Measurements from ENCODE around the gene CDC42EP5. TPM values are rescaled to one million over a fixed set of nuclear protein-coding genes. Genes with fewer than 3 reads are reported as not detected.

Gene CDC42EP5
- total RNA-seq, 2 experiments from 2014 or later: not detected

GRCh38 chr19:54465426-54466109 lies 7.5 kb downstream of the CDC42EP5 start:
- TF ChIP-seq CTCF (IDR thresholded peaks at IDR 0.05): no peak
- peaks cover 24% of the 10 kb centered on the region for H3K36me3 Mint-ChIP-seq (ENCODE audit: low read depth)
- H3K27ac Mint-ChIP-seq: no peak overlapping the region
- CTCF ChIA-PET: no interaction called here
- peaks cover 24% of the 10 kb centered on the region for H3K4me1 Mint-ChIP-seq (ENCODE audit: low read depth)
- POLR2A ChIA-PET: interaction anchor here (1.0 to 2.1 kb wide), 2 partner anchors 17 to 27 kb away, joined by 3 to 10 read pairs; partner anchors contain the start of gene LENG8
- ATAC-seq (ENCODE audit: poor library complexity) (no peak), DNase-seq (peak in 1 of 14 experiments; percentile 53)
- intact Hi-C loops (cut with DNase I, micrococcal nuclease): loop anchor here (10.0 kb wide), 2 partner anchors 261 to 601 kb away; partner anchors contain the start of genes MYADM (in 2 of the 2) and RPS9 (in 1 of the 2)
- H3K9me3 Mint-ChIP-seq: peaks cover 2% of the 10 kb centered on the region
- Histone ChIP-seq H3K27me3 (ENCODE audit: control insufficient read depth in 1 of 2, insufficient read depth in 2 of 2, low read length in 2 of 2) (peaks cover 5 to 19% of the 10 kb centered on the region in 2 experiments), H3K4me3 (ENCODE audit: low read length) (no peak overlapping the region), H3K9me3 (ENCODE audit: control insufficient read depth in 1 of 2, insufficient read depth in 1 of 2, low read length in 2 of 2) (peaks cover 0 to 12% of the 10 kb centered on the region in 2 experiments), H3K36me3 (ENCODE audit: insufficient read depth, low read length) (peaks cover 16% of the 10 kb centered on the region), H3K4me1 (ENCODE audit: insufficient read depth, low read length) (peaks cover 33% of the 10 kb centered on the region), H3K27ac (ENCODE audit: low read depth in 1 of 2, low read length in 2 of 2) (no peak overlapping the region)
- peaks cover 29% of the 10 kb centered on the region for H3K27me3 Mint-ChIP-seq
- peak overlapping the region; percentile 71 for H3K4me3 Mint-ChIP-seq

GRCh38 chr19:54464630-54465425 lies 8.3 kb downstream of the CDC42EP5 start:
- H3K27me3 ChIP-seq (ENCODE audit: control insufficient read depth in 1 of 2, insufficient read depth in 2 of 2, low read length in 2 of 2): peaks cover 4 to 12% of the 10 kb centered on the region in 2 experiments
- Mint-ChIP-seq H3K4me1 (ENCODE audit: low read depth) (peaks cover 25% of the 10 kb centered on the region), H3K9me3 (peaks cover 2% of the 10 kb centered on the region), H3K36me3 (ENCODE audit: low read depth) (peaks cover 27% of the 10 kb centered on the region), H3K27ac (peak overlapping the region; percentile 84), H3K27me3 (peaks cover 22% of the 10 kb centered on the region), H3K4me3 (peak overlapping the region; percentile 86)
- peaks cover 0 to 12% of the 10 kb centered on the region in 2 experiments for H3K9me3 ChIP-seq (ENCODE audit: control insufficient read depth in 1 of 2, insufficient read depth in 1 of 2, low read length in 2 of 2)
- POLR2A ChIA-PET: interaction anchor here (1.0 to 2.1 kb wide), 2 partner anchors 16 to 26 kb away, joined by 3 to 10 read pairs; partner anchors contain the start of gene LENG8
- peak overlapping the region; percentile 82 for H3K4me3 ChIP-seq (ENCODE audit: low read length)
- peaks cover 23% of the 10 kb centered on the region for H3K36me3 ChIP-seq (ENCODE audit: insufficient read depth, low read length)
- peaks cover 38% of the 10 kb centered on the region for H3K4me1 ChIP-seq (ENCODE audit: insufficient read depth, low read length)
- no peak for TF ChIP-seq CTCF (IDR thresholded peaks at IDR 0.05)
- intact Hi-C loops (cut with DNase I, micrococcal nuclease): loop anchor here (5.0 to 10.0 kb wide), 4 partner anchors 260 to 1012 kb away; partner anchors contain the start of genes MYADM (in 2 of the 2), RPS9 (in 1 of the 2) and ZNF628 (in 1 of the 2)
- ATAC-seq (ENCODE audit: poor library complexity): no peak
- CTCF ChIA-PET: no interaction called here
- peak overlapping the region in 1 of 2 donors; percentile 69 for H3K27ac ChIP-seq (ENCODE audit: low read depth in 1 of 2, low read length in 2 of 2)
- peak in 13 of 14 experiments; percentile 33 to 83 (median 57) for DNase-seq

- Mint-ChIP-seq H3K4me3 (peak overlapping the region; percentile 86), H3K4me1 (ENCODE audit: low read depth) (peaks cover 30% of the 10 kb centered on the region), H3K27me3 (peaks cover 15% of the 10 kb centered on the region), H3K36me3 (ENCODE audit: low read depth) (peaks cover 34% of the 10 kb centered on the region), H3K27ac (peak overlapping the region; percentile 84), H3K9me3 (peaks cover 2% of the 10 kb centered on the region)
- Histone ChIP-seq H3K4me1 (ENCODE audit: insufficient read depth, low read length) (peaks cover 44% of the 10 kb centered on the region), H3K4me3 (ENCODE audit: low read length) (peak overlapping the region; percentile 82), H3K27me3 (ENCODE audit: control insufficient read depth in 1 of 2, insufficient read depth in 2 of 2, low read length in 2 of 2) (peaks cover 0 to 5% of the 10 kb centered on the region in 2 experiments), H3K9me3 (ENCODE audit: control insufficient read depth in 1 of 2, insufficient read depth in 1 of 2, low read length in 2 of 2) (peaks cover 0 to 12% of the 10 kb centered on the region in 2 experiments), H3K27ac (ENCODE audit: low read depth in 1 of 2, low read length in 2 of 2) (peak overlapping the region; percentile 69), H3K36me3 (ENCODE audit: insufficient read depth, low read length) (peaks cover 29% of the 10 kb centered on the region)
- no peak for TF ChIP-seq CTCF (IDR thresholded peaks at IDR 0.05)
- CTCF ChIA-PET: interaction anchor here (1.0 kb wide), 1 partner anchor 13 kb away, joined by 3 read pairs; no protein-coding TSS in a partner anchor
- POLR2A ChIA-PET: interaction anchor here (0.6 to 3.5 kb wide), 6 partner anchors 9 to 1160 kb away, joined by 3 to 72 read pairs (median 3); partner anchors contain the start of genes CDC42EP5, CNOT3, LENG8 and ZNF784
- ATAC-seq (ENCODE audit: poor library complexity) (peak; percentile 64), DNase-seq (peak in 13 of 14 experiments; percentile 55 to 95 (median 72))
- intact Hi-C loops (cut with DNase I, micrococcal nuclease): loop anchor here (5.0 to 10.0 kb wide), 4 partner anchors 259 to 1013 kb away; partner anchors contain the start of genes MYADM (in 2 of the 2), RPS9 (in 1 of the 2) and ZNF628 (in 1 of the 2)
Observed at GRCh38 chr19:54464044-54464629, 9.0 kb downstream of the CDC42EP5 start.
